IPS-18c (cell line): ENCODE data around the gene WDR45B.
"Not testable (repeated sequence)": the region's sequence is repeated elsewhere in the genome, so short reads cannot be mapped to it uniquely, and the experiment has no call there.

Source experiments
- H3K4me3 ChIP-seq: 2 replicates; pipeline ENCODE4 v1.7.0; 2013; ENCODE audit warnings: low read depth, mild to moderate bottlenecking, low read length, moderate library complexity; ENCODE audit not compliant: insufficient read depth
- H3K9me3 ChIP-seq: one replicate; pipeline ENCODE4 v1.6.1; 2013; ENCODE audit warnings: mild to moderate bottlenecking, low read length, moderate library complexity; ENCODE audit not compliant: control insufficient read depth, insufficient read depth

The WDR45B gene

DNA sequence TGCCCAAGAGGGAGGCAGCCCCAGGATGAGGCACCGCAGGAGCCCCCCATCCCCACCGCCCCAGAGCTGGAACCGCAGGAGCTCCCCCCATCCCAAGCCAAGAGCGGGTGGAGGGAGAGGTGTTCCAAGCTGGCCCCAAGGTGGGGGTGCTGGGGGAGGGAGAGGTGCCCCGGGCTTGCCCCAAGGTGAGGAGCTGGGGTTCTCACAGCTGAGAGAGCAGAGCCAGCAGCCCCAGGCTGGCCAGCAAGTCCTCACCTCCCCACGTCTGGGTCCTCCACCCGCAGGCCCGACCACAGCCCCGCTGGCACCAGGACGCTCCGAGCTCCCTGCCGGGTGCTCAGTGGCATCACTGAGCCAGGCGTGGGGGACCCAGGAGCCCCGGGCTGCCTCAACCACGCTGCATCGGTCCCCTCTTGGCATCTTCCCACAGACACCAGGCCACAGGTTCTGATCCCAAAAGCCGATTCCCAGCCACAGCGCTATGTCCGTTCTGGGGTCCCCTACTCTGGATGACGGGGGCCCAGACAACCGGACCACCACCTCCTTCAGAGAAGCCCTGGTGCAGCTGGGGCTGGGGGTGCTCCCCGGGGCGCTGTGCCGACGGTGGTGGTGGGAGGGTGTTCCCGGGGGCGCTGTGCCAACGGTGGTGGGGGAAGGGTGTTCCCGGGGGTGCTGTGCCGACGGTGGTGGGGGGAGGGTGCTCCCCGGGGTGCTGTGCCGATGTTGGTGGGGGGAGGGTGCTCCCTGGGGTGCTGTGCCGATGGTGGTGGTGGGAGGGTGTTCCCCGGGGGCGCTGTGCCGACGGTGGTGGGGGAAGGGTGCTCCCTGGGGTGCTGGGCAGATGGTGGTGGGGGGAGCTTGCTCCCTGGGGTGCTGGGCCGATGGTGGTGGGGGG lies 15.4 kb upstream of the WDR45B start:
- no peak overlapping the region for H3K4me3 ChIP-seq
- H3K9me3 ChIP-seq = no peaks in the 10 kb centered on the region

- no peaks in the 10 kb centered on the region for H3K9me3 ChIP-seq
- H3K4me3 ChIP-seq = no peak overlapping the region
Measured at GRCh38 chr17:82662711-82663261, 14.5 kb upstream of the WDR45B start.

GRCh38 chr17:82661717-82662683 lies 13.8 kb upstream of the WDR45B start:
- Histone ChIP-seq H3K9me3 (no peaks in the 10 kb centered on the region), H3K4me3 (no peak overlapping the region)

GRCh38 chr17:82659886-82660285 lies 11.6 kb upstream of the WDR45B start:
- H3K4me3 ChIP-seq = no peak overlapping the region; the same call in 1 of the 2 replicates
- H3K9me3 ChIP-seq = no peaks in the 10 kb centered on the region

DNA sequence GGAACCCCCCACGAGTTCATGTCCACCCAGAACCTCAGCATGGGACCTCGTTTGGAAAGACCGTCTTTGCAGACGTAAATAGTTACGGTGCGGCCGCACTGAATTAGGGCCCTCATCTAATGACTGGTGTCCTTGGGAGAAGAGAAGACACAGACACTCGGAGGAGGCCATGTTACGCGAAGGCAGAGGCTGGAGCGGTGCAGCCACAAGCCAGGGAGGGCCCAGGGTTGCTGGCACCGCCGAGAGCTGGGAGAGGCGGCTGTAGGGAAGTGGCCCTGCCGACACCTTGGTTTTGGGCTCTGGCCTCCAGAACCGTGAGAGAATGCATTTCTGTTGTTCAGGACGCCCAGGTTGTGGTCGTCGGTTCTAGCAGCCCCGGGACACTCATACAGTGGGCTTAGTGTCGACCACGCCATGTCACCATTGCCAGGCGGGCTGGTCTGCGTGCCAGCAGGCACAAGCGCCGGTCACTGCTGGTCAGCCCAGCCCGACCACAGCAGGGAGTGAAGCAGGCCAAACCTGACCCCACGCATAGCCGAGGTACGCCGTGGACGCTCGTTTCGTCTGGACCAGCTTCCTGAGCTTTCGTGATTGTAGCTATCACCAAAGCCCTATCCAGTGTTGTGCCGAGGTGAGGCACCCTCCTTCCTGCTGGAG lies 10.7 kb upstream of the WDR45B start:
- Histone ChIP-seq H3K9me3 (no peaks in the 10 kb centered on the region), H3K4me3 (no peak overlapping the region)

DNA sequence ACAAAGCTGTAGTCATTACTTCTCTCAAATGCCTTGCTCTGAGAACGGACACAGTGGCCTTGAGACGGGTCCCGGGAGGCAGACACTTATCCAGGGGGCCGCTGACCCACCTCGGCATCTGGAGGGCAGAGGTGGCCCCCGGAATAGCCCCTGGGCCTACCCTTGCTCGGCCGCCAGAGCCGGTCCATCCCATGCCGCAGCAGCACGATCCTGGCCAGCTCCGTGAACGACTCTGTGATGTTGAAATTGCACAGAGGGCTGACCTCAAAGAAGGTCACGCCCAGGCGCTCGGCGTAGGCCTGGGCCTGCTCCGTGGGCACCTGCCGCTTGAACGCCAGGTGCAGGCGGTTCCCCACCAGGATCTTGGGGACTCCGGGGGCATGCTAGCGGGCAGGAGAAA lies 10.1 kb upstream of the WDR45B start:
- Histone ChIP-seq H3K4me3 (no peak overlapping the region), H3K9me3 (no peaks in the 10 kb centered on the region)

DNA sequence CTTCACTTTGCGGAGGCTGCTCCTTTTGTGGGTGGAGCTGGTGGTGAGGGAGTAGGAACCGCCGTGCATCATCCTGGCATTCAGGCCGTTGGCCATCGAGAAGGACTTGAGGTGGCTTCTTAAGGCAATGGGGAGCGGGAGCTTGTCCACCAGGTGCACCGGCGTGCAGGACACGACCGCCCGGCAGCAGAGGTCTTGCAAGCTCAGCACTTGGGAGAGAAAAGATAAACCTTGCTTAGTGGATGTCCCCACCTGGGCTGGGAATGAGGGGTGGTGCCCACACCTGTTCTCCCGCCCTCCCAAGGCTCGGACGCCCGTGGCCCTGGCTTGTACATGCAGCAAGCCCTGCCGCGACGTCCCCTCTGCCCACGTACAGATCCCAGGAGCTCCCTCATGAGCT lies 9.7 kb upstream of the WDR45B start:
- no peaks in the 10 kb centered on the region for H3K9me3 ChIP-seq

DNA sequence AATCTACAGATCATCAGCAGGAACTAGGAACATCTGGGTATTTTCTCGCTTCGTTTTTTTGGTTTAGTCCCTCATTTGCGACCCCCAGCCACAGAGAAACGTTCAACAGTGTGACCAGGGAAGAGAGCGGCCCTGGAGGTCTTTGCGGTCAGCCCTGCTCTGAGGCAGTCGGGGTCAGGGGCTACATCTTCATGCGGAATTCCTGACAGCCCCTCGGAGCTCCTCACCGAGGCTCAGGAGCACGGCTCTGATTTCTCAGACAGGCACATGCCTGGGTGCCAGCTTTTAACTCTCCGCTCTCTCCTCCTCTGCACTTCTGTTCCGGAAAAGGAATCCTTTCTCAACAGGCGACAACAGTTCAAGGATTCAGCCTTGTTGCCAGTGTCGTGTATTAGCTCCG lies 8.0 kb upstream of the WDR45B start:
- Histone ChIP-seq H3K4me3 (no peak overlapping the region), H3K9me3 (no peaks in the 10 kb centered on the region)

More for the DNA sequence above, 9.7 kb upstream of the WDR45B start:
- no peak overlapping the region for H3K4me3 ChIP-seq

GRCh38 chr17:82655523-82655922 lies 7.3 kb upstream of the WDR45B start:
- H3K4me3 ChIP-seq = no peak overlapping the region
- no peaks in the 10 kb centered on the region for H3K9me3 ChIP-seq

DNA sequence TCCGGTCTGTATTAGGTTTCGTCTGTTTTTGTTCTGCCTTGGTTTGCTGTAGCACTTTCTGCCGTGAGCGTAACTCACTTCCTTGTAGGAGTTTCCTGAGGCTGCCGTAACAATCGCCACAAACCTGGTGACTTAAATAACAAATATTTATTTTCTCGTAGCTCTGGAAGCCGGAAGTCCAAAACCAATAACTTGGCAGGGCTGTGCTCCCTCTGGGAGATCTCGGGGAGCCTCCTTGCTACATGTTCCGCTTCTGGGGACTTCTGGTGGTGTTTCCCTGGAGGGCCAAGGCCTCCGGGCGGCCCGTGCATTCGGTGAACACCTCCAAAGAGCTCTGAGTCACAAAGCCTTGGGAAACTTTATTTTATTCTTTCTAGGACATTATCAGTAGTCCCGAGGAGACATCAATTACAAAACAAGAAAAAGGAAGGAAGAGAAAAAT lies 6.8 kb upstream of the WDR45B start:
- Histone ChIP-seq H3K9me3 (no peaks in the 10 kb centered on the region), H3K4me3 (no peak overlapping the region)

- H3K9me3 ChIP-seq, H3K4me3 ChIP-seq: not testable (repeated sequence)
Measured at GRCh38 chr17:82654611-82655010, 6.4 kb upstream of the WDR45B start.

GRCh38 chr17:82653651-82654528 lies 5.6 kb upstream of the WDR45B start:
- Histone ChIP-seq H3K9me3 (no peaks in the 10 kb centered on the region), H3K4me3 (no peak overlapping the region)

GRCh38 chr17:82650723-82651122 lies 2.5 kb upstream of the WDR45B start:
- Histone ChIP-seq H3K9me3 (no peaks in the 10 kb centered on the region), H3K4me3 (no peak overlapping the region)

DNA sequence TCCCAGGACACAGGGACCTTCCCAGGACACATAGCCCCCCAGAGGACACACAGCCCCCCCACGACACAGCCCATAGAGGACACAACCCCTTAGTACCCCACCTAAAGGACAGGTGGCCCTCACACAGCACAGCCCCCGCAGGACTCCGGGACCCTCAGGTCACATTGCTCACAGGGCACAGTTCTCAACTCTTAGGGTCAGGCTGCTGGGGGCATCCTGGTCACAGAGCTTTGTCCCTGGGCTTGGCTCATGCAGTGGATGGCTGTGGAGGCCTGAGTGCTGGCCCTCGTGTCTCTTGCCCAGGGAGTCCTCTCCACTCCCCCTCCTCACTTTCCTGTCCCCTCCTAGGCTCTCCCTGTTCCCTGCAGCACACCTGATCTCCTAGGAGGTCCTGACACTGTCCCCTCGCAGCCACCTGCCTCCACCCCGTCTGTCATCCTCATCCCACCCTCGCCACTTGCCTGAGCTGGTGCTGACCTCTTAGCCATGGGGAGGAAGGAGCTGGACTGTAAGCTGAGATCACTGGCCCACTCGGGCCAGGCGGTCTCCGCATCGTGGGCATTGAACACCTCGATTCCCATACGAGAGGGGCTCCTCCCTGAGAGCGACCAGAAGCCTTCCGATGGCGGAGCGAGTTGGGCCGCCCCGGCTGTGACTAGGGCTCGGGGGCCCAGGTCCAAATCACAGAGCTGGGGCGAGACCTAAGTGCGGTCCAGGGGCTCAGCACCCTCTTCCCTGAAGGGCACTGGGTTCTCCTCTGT lies 1.4 kb upstream of the WDR45B start:
- no peaks in the 10 kb centered on the region for H3K9me3 ChIP-seq
- H3K4me3 ChIP-seq = no peak overlapping the region

- Histone ChIP-seq H3K9me3 (no peaks in the 10 kb centered on the region), H3K4me3 (peak overlapping the region; percentile 5)
Measured at GRCh38 chr17:82648742-82649331, 593 bp upstream of the WDR45B start.
